HL-60 (cell line): ENCODE results near the gene AGPAT4.

Experiments used
- DNase-seq, 2 experiments: peaks; one replicate each; pipeline ENCODE4 v3.0.0-alpha.2; 2010 to 2020; ENCODE audit warnings: low read depth in 1 of 2, low spot score in 1 of 2
- H3K27ac ChIP-seq: fragments of 250-450 bp; sonication (Bioruptor Pico); replicated peaks from 2 replicates; pipeline ENCODE4 v1.5.1; 2020; ENCODE audit warnings: mild to moderate bottlenecking, moderate library complexity
- H3K27me3 ChIP-seq: fragments of 250-450 bp; sonication (Bioruptor Pico); 2 replicates; pipeline ENCODE4 v1.5.1; 2021; ENCODE audit warnings: mild to moderate bottlenecking, moderate library complexity; ENCODE audit not compliant: insufficient read depth, poor library complexity, severe bottlenecking
- H3K4me3 ChIP-seq: replicated peaks from 2 replicates; pipeline ENCODE4 v1.5.1; 2011; ENCODE audit warnings: mild to moderate bottlenecking, control low read depth, low read length; ENCODE audit not compliant: insufficient read depth
- CTCF ChIP-seq: IDR thresholded peaks from one replicate; pipeline ENCODE4 v1.5.1; 2011; ENCODE audit warnings: low read length, control low read depth, inconsistent platforms; ENCODE audit not compliant: insufficient read depth
- GABPA ChIP-seq: IDR thresholded peaks from 2 replicates; pipeline ENCODE4 v1.6.1; 2012; ENCODE audit warnings: low read depth
- POLR2AphosphoS5 ChIP-seq: IDR thresholded peaks from 2 replicates; pipeline ENCODE4 v1.6.1; 2012; ENCODE audit warnings: low read depth
- SPI1 ChIP-seq: IDR thresholded peaks from 2 replicates; pipeline ENCODE4 v1.6.1; 2012; ENCODE audit warnings: low read depth, mild to moderate bottlenecking, borderline replicate concordance
- TF ChIP-seq, protein P1 (sequence below): IDR thresholded peaks from 2 replicates; pipeline ENCODE4 v1.6.1; 2012; ENCODE audit warnings: low read depth; ENCODE audit not compliant: insufficient replicate concordance

Gene AGPAT4

GRCh38 chr6:161095916-161096315, 177.9 kb downstream of the AGPAT4 start:
- H3K27me3 ChIP-seq = no peaks in the 10 kb centered on the region
- TF ChIP-seq POLR2AphosphoS5 (no peak), SPI1 (no peak), CTCF (no peak), GABPA (no peak)
- TF ChIP-seq, protein P1, sequence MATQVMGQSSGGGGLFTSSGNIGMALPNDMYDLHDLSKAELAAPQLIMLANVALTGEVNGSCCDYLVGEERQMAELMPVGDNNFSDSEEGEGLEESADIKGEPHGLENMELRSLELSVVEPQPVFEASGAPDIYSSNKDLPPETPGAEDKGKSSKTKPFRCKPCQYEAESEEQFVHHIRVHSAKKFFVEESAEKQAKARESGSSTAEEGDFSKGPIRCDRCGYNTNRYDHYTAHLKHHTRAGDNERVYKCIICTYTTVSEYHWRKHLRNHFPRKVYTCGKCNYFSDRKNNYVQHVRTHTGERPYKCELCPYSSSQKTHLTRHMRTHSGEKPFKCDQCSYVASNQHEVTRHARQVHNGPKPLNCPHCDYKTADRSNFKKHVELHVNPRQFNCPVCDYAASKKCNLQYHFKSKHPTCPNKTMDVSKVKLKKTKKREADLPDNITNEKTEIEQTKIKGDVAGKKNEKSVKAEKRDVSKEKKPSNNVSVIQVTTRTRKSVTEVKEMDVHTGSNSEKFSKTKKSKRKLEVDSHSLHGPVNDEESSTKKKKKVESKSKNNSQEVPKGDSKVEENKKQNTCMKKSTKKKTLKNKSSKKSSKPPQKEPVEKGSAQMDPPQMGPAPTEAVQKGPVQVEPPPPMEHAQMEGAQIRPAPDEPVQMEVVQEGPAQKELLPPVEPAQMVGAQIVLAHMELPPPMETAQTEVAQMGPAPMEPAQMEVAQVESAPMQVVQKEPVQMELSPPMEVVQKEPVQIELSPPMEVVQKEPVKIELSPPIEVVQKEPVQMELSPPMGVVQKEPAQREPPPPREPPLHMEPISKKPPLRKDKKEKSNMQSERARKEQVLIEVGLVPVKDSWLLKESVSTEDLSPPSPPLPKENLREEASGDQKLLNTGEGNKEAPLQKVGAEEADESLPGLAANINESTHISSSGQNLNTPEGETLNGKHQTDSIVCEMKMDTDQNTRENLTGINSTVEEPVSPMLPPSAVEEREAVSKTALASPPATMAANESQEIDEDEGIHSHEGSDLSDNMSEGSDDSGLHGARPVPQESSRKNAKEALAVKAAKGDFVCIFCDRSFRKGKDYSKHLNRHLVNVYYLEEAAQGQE = no peak
- DNase-seq = no peak

DNA sequence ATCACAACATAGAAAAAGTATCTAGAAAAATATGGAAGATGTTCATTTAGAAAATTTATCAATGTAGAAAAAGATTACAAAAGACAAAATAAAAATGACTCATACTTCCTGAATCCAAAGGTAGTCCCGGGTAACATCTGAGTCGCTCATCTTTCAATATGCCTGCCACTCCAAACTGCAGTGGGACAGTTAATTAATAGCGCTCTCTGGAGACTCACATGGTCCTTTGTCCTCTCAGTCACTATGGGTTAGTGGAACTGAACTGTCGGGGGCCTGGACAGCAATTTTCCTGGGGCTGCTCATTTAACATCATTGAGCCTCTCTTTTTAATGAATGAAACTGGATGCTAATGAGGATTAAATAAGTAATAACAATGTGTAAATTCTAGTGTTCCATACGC, 178.9 kb downstream of the AGPAT4 start:
- TF ChIP-seq SPI1 = no peak
- TF ChIP-seq, protein P1 = no peak
- no peak for TF ChIP-seq POLR2AphosphoS5
- TF ChIP-seq CTCF = no peak
- TF ChIP-seq GABPA = no peak
- Histone ChIP-seq H3K27me3 (no peaks in the 10 kb centered on the region), H3K4me3 (no peak overlapping the region), H3K27ac (no peak overlapping the region)
- DNase-seq = no peak

More at GRCh38 chr6:161095916-161096315, 177.9 kb downstream of the AGPAT4 start:
- Histone ChIP-seq H3K27ac (no peak overlapping the region), H3K4me3 (no peak overlapping the region)

GRCh38 chr6:161091972-161092701, 181.7 kb downstream of the AGPAT4 start:
- Histone ChIP-seq H3K4me3 (no peak overlapping the region), H3K27me3 (no peaks in the 10 kb centered on the region), H3K27ac (no peak overlapping the region)
- DNase-seq = no peak
- TF ChIP-seq CTCF = no peak
- no peak for TF ChIP-seq POLR2AphosphoS5
- TF ChIP-seq SPI1 = no peak
- TF ChIP-seq, protein P1 = no peak
- TF ChIP-seq GABPA = no peak
